WTC11 (cell line): Measurements from ENCODE around the gene CALHM4. TPM values are rescaled to one million over a fixed set of nuclear protein-coding genes. Genes with fewer than 3 reads are reported as not detected.
A peak's percentile ranks its signal among the peaks of the same experiment; 100 is the strongest.

ENCODE experiments used
- ATAC-seq: fragments of 200-7000 bp; cut with Tn5 transposase; 2 replicates; pipeline ENCODE4 v1.10.0; 2021; ENCODE audit warnings: mild to moderate bottlenecking, moderate library complexity
- CTCF ChIA-PET: fragments of 300-600 bp; sonication (Branson Sonifier 250); formaldehyde crosslinking; loops from one replicate; lab custom pipeline; 2021; ENCODE audit warnings: antibody characterized with exemption; lab: Charles Lee
- POLR2A ChIA-PET: fragments of 350-600 bp; sonication (Branson Sonifier 250); formaldehyde crosslinking; loops from one replicate; lab custom pipeline; 2021; ENCODE audit warnings: antibody characterized with exemption; lab: Charles Lee
- DNase-seq: peaks from one replicate; pipeline ENCODE4 v3.0.0; 2021; ENCODE audit warnings: low spot score
- H3K27ac Mint-ChIP-seq: 2 replicates; pipeline ENCODE4 v1.8.0; 2021; ENCODE audit warnings: mixed read lengths
- H3K27me3 Mint-ChIP-seq: 2 replicates; pipeline ENCODE4 v1.8.0; 2021; ENCODE audit warnings: low read depth, mild to moderate bottlenecking, moderate library complexity, mixed read lengths
- H3K36me3 Mint-ChIP-seq: 2 replicates; pipeline ENCODE4 v1.8.0; 2021; ENCODE audit warnings: mixed read lengths
- H3K4me1 Mint-ChIP-seq: 2 replicates; pipeline ENCODE4 v1.8.0; 2022; ENCODE audit warnings: mixed read lengths
- H3K4me3 Mint-ChIP-seq: 2 replicates; pipeline ENCODE4 v1.8.0; 2021; ENCODE audit warnings: mild to moderate bottlenecking, moderate library complexity, mixed read lengths
- H3K9me3 Mint-ChIP-seq: 2 replicates; pipeline ENCODE4 v1.8.0; 2021; ENCODE audit warnings: mixed read lengths
- CBFB ChIP-seq: sonication (generic); formaldehyde crosslinking; IDR thresholded peaks from 2 replicates; pipeline ENCODE4 v1.8.1; 2022; ENCODE audit warnings: mild to moderate bottlenecking, low read depth, missing genetic modification reagents
- CREM ChIP-seq: sonication (generic); formaldehyde crosslinking; IDR thresholded peaks from 2 replicates; pipeline ENCODE4 v1.8.1; 2022; ENCODE audit warnings: mild to moderate bottlenecking, missing genetic modification reagents, moderate library complexity
- FOXP1 ChIP-seq: sonication (generic); formaldehyde crosslinking; IDR thresholded peaks from 2 replicates; pipeline ENCODE4 v1.8.0; 2022; ENCODE audit warnings: missing genetic modification reagents, mild to moderate bottlenecking, moderate library complexity, borderline replicate concordance
- JUN ChIP-seq: sonication (generic); formaldehyde crosslinking; IDR thresholded peaks from 2 replicates; pipeline ENCODE4 v1.8.0; 2023; ENCODE audit warnings: mild to moderate bottlenecking, missing genetic modification reagents
- MXD4 ChIP-seq: fragments of 250-450 bp; sonication (Bioruptor Pico); IDR thresholded peaks from 2 replicates; pipeline ENCODE4 v1.8.0; 2021; ENCODE audit warnings: mild to moderate bottlenecking, moderate library complexity, borderline replicate concordance
- MYBL2 ChIP-seq: sonication (generic); formaldehyde crosslinking; IDR thresholded peaks from 2 replicates; pipeline ENCODE4 v1.8.1; 2023; ENCODE audit warnings: mild to moderate bottlenecking, moderate library complexity, missing genetic modification reagents
- NFE2L1 ChIP-seq: sonication (generic); formaldehyde crosslinking; IDR thresholded peaks from 2 replicates; pipeline ENCODE4 v1.8.1; 2023; ENCODE audit warnings: missing genetic modification reagents
- NFYB ChIP-seq: sonication (generic); formaldehyde crosslinking; conservative IDR thresholded peaks from 2 replicates; pipeline ENCODE4 v1.8.0; 2022; ENCODE audit warnings: low read depth, missing genetic modification reagents
- NR1H2 ChIP-seq: sonication (generic); formaldehyde crosslinking; IDR thresholded peaks from 2 replicates; pipeline ENCODE4 v1.9.0; 2021; ENCODE audit warnings: mild to moderate bottlenecking, moderate library complexity, missing genetic modification reagents
- SMAD4 ChIP-seq: sonication (generic); formaldehyde crosslinking; IDR thresholded peaks from 2 replicates; pipeline ENCODE4 v1.8.0; 2022; ENCODE audit warnings: mild to moderate bottlenecking, missing genetic modification reagents
- ZNF138 ChIP-seq: sonication (generic); formaldehyde crosslinking; conservative IDR thresholded peaks from 2 replicates; pipeline ENCODE4 v1.8.1; 2022; ENCODE audit warnings: mild to moderate bottlenecking, moderate library complexity, missing genetic modification reagents
- ZNF232 ChIP-seq: sonication (generic); formaldehyde crosslinking; IDR thresholded peaks from 2 replicates; pipeline ENCODE4 v1.8.0; 2022; ENCODE audit warnings: mild to moderate bottlenecking, missing genetic modification reagents
- ZNF396 ChIP-seq: fragments of 250-450 bp; sonication (Bioruptor Pico); IDR thresholded peaks from 2 replicates; pipeline ENCODE4 v1.8.0; 2021; ENCODE audit warnings: mild to moderate bottlenecking, moderate library complexity, borderline replicate concordance
- ZNF423 ChIP-seq: fragments of 250-450 bp; sonication (Bioruptor Pico); IDR thresholded peaks from 2 replicates; pipeline ENCODE4 v2.1.2; 2022; ENCODE audit warnings: mild to moderate bottlenecking, moderate library complexity
- total RNA-seq: library from RNA; stranded (reverse); gene quantifications from 3 replicates; pipeline ENCODE4 v1.2.3, GENCODE V29; 2021
- TF ChIP-seq, protein P1 (sequence below): fragments of 250-450 bp; sonication (Bioruptor Pico); IDR thresholded peaks from 2 replicates; pipeline ENCODE4 v1.9.0; 2021; ENCODE audit warnings: mild to moderate bottlenecking
- TF ChIP-seq, protein P2 (sequence below): sonication (generic); formaldehyde crosslinking; conservative IDR thresholded peaks from 2 replicates; pipeline ENCODE4 v1.8.1; 2023; ENCODE audit warnings: mild to moderate bottlenecking, low read depth, missing genetic modification reagents, moderate library complexity
- TF ChIP-seq, protein P3 (sequence below): sonication (generic); formaldehyde crosslinking; IDR thresholded peaks from 2 replicates; pipeline ENCODE4 v1.8.1; 2022; ENCODE audit warnings: mild to moderate bottlenecking, moderate library complexity, missing genetic modification reagents
- TF ChIP-seq, protein P4 (sequence below): sonication (generic); formaldehyde crosslinking; IDR thresholded peaks from 2 replicates; pipeline ENCODE4 v1.8.0; 2022; ENCODE audit warnings: mild to moderate bottlenecking, missing genetic modification reagents
- TF ChIP-seq, protein P5 (sequence below): fragments of 200-600 bp; IDR thresholded peaks from 2 replicates; pipeline ENCODE4 v1.8.0; 2022; ENCODE audit warnings: antibody characterized with exemption
- TF ChIP-seq, protein P6 (sequence below): fragments of 250-450 bp; sonication (Bioruptor Pico); IDR thresholded peaks from 2 replicates; pipeline ENCODE4 v1.9.0; 2021; ENCODE audit warnings: mild to moderate bottlenecking
- TF ChIP-seq, protein P7 (sequence below): sonication (generic); formaldehyde crosslinking; IDR thresholded peaks from 2 replicates; pipeline ENCODE4 v1.8.0; 2022; ENCODE audit warnings: mild to moderate bottlenecking, missing genetic modification reagents
- TF ChIP-seq, protein P8 (sequence below): fragments of 250-450 bp; sonication (Bioruptor Pico); conservative IDR thresholded peaks from 2 replicates; pipeline ENCODE4 v1.9.0; 2021; ENCODE audit warnings: mild to moderate bottlenecking

Gene CALHM4
- total RNA-seq, 1 experiment from 2014 or later: not detected

DNA sequence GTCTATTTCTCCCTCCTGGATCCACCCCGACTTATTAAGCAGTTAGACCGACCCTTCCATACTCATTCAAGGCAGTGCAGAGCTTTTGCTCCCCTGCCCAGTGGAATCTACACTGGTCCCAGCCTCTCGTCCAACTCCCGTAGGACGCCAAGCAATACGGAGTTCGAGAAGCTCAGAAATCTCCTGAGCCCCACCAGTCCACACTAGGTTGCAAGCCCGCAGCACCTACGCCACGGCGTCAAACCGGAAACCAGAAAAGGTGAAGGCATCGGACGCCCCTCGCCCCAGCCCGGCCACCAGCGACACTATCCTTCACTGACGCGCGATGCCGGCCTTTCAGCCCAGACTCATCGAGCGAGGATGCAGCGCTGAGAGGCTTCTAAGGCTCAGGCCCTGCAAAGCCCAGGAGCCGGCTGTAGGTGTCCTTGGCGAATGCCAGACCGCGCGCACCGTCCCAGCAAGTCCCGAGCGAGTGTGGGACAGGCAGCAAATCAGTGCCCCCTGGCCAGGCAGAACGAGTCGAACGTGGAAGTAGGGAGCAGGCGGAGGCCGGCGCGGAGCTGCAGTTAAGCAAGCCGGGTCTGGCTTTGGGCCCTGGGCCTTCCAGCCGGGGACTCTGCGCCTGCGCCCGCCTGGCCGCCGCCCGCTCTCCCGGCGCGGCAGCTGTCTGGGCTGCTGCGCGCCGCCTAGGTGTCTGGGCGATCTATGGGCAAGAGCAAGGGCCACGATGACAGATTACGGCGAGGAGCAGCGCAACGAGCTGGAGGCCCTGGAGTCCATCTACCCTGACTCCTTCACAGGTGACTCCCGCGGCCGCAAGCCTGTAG lies 17.5 kb downstream of the CALHM4 start, which contains the start of gene RWDD1 (continued):
- TF ChIP-seq, protein P1, sequence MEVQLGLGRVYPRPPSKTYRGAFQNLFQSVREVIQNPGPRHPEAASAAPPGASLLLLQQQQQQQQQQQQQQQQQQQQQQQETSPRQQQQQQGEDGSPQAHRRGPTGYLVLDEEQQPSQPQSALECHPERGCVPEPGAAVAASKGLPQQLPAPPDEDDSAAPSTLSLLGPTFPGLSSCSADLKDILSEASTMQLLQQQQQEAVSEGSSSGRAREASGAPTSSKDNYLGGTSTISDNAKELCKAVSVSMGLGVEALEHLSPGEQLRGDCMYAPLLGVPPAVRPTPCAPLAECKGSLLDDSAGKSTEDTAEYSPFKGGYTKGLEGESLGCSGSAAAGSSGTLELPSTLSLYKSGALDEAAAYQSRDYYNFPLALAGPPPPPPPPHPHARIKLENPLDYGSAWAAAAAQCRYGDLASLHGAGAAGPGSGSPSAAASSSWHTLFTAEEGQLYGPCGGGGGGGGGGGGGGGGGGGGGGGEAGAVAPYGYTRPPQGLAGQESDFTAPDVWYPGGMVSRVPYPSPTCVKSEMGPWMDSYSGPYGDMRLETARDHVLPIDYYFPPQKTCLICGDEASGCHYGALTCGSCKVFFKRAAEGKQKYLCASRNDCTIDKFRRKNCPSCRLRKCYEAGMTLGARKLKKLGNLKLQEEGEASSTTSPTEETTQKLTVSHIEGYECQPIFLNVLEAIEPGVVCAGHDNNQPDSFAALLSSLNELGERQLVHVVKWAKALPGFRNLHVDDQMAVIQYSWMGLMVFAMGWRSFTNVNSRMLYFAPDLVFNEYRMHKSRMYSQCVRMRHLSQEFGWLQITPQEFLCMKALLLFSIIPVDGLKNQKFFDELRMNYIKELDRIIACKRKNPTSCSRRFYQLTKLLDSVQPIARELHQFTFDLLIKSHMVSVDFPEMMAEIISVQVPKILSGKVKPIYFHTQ (CRISPR knock-in tag): no peak
- peak; percentile 47; the same call in 1 of the 2 replicates for TF ChIP-seq NFE2L1
- TF ChIP-seq, protein P2, sequence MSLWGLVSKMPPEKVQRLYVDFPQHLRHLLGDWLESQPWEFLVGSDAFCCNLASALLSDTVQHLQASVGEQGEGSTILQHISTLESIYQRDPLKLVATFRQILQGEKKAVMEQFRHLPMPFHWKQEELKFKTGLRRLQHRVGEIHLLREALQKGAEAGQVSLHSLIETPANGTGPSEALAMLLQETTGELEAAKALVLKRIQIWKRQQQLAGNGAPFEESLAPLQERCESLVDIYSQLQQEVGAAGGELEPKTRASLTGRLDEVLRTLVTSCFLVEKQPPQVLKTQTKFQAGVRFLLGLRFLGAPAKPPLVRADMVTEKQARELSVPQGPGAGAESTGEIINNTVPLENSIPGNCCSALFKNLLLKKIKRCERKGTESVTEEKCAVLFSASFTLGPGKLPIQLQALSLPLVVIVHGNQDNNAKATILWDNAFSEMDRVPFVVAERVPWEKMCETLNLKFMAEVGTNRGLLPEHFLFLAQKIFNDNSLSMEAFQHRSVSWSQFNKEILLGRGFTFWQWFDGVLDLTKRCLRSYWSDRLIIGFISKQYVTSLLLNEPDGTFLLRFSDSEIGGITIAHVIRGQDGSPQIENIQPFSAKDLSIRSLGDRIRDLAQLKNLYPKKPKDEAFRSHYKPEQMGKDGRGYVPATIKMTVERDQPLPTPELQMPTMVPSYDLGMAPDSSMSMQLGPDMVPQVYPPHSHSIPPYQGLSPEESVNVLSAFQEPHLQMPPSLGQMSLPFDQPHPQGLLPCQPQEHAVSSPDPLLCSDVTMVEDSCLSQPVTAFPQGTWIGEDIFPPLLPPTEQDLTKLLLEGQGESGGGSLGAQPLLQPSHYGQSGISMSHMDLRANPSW (CRISPR knock-in tag): no peak
- peak; percentile 100 for TF ChIP-seq NFYB (CRISPR knock-in tag)
- TF ChIP-seq MXD4 (CRISPR knock-in tag): no peak
- TF ChIP-seq SMAD4 (CRISPR knock-in tag): 0 out of 2 replicates have a peak, but pooled peaks have one; percentile 11
- no peak for TF ChIP-seq NR1H2 (CRISPR knock-in tag)
- TF ChIP-seq, protein P3, sequence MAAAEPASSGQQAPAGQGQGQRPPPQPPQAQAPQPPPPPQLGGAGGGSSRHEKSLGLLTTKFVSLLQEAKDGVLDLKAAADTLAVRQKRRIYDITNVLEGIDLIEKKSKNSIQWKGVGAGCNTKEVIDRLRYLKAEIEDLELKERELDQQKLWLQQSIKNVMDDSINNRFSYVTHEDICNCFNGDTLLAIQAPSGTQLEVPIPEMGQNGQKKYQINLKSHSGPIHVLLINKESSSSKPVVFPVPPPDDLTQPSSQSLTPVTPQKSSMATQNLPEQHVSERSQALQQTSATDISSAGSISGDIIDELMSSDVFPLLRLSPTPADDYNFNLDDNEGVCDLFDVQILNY (CRISPR knock-in tag): peak; percentile 73; the same call in 1 of the 2 replicates
- TF ChIP-seq CREM (CRISPR knock-in tag): peak; percentile 71
- TF ChIP-seq, protein P4, sequence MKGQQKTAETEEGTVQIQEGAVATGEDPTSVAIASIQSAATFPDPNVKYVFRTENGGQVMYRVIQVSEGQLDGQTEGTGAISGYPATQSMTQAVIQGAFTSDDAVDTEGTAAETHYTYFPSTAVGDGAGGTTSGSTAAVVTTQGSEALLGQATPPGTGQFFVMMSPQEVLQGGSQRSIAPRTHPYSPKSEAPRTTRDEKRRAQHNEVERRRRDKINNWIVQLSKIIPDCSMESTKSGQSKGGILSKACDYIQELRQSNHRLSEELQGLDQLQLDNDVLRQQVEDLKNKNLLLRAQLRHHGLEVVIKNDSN (CRISPR knock-in tag): 0 out of 2 replicates have a peak, but pooled peaks have one; percentile 23
- peak; percentile 87 for TF ChIP-seq MYBL2 (CRISPR knock-in tag)
- peak; percentile 66 for TF ChIP-seq FOXP1 (CRISPR knock-in tag)
- TF ChIP-seq, protein P5, sequence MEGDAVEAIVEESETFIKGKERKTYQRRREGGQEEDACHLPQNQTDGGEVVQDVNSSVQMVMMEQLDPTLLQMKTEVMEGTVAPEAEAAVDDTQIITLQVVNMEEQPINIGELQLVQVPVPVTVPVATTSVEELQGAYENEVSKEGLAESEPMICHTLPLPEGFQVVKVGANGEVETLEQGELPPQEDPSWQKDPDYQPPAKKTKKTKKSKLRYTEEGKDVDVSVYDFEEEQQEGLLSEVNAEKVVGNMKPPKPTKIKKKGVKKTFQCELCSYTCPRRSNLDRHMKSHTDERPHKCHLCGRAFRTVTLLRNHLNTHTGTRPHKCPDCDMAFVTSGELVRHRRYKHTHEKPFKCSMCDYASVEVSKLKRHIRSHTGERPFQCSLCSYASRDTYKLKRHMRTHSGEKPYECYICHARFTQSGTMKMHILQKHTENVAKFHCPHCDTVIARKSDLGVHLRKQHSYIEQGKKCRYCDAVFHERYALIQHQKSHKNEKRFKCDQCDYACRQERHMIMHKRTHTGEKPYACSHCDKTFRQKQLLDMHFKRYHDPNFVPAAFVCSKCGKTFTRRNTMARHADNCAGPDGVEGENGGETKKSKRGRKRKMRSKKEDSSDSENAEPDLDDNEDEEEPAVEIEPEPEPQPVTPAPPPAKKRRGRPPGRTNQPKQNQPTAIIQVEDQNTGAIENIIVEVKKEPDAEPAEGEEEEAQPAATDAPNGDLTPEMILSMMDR: no peak

DNA sequence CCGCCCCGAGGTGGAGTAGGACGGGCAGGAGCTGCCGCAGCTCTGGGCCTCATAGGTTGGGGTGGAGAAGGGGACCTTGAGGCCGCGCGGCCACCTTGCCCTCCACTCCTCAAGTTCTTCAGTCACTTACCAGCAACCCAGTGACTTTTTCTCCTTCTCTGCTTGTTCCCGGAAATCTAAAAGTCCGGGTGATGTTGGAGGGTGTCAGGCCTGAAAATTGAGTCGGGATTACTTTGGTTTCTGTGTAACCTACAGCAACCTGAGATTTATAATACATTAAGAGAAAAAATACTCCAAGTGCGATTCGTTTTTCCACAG lies 18.1 kb downstream of the CALHM4 start:
- H3K9me3 Mint-ChIP-seq: no peaks in the 10 kb centered on the region
- DNase-seq (no peak), ATAC-seq (no peak)
- ChIA-PET CTCF (interaction anchor here (0.6 to 2.2 kb wide), 12 partner anchors 9 to 354 kb away, joined by 3 to 19 read pairs (median 4); partner anchors contain the start of gene CALHM5), POLR2A (interaction anchor here (0.6 to 2.5 kb wide), 8 partner anchors 112 to 318 kb away, joined by 3 to 11 read pairs (median 4); partner anchors contain the start of genes DSE, TSPYL1 and TSPYL4)
- peaks cover 14% of the 10 kb centered on the region for H3K4me1 Mint-ChIP-seq
- H3K27ac Mint-ChIP-seq: peak overlapping the region; percentile 95
- peak overlapping the region; percentile 98 for H3K4me3 Mint-ChIP-seq
- no peaks in the 10 kb centered on the region; the same call in 1 of the 2 replicates for H3K27me3 Mint-ChIP-seq
- no peaks in the 10 kb centered on the region; the same call in 1 of the 2 replicates for H3K36me3 Mint-ChIP-seq
- TF ChIP-seq ZNF138 (CRISPR knock-in tag) (no peak), ZNF396 (no peak), ZNF423 (CRISPR knock-in tag) (no peak), ZNF232 (CRISPR knock-in tag) (no peak), SMAD4 (CRISPR knock-in tag) (0 out of 2 replicates have a peak, but pooled peaks have one; percentile 6), CBFB (CRISPR knock-in tag) (no peak), MYBL2 (CRISPR knock-in tag) (no peak), JUN (CRISPR knock-in tag) (0 out of 2 replicates have a peak, but pooled peaks have one; percentile 60)
- TF ChIP-seq, protein P6, sequence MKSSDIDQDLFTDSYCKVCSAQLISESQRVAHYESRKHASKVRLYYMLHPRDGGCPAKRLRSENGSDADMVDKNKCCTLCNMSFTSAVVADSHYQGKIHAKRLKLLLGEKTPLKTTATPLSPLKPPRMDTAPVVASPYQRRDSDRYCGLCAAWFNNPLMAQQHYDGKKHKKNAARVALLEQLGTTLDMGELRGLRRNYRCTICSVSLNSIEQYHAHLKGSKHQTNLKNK (CRISPR knock-in tag): no peak
- TF ChIP-seq, protein P7, sequence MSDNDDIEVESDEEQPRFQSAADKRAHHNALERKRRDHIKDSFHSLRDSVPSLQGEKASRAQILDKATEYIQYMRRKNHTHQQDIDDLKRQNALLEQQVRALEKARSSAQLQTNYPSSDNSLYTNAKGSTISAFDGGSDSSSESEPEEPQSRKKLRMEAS (CRISPR knock-in tag): peak; percentile 32; the same call in 1 of the 2 replicates
- TF ChIP-seq, protein P8, sequence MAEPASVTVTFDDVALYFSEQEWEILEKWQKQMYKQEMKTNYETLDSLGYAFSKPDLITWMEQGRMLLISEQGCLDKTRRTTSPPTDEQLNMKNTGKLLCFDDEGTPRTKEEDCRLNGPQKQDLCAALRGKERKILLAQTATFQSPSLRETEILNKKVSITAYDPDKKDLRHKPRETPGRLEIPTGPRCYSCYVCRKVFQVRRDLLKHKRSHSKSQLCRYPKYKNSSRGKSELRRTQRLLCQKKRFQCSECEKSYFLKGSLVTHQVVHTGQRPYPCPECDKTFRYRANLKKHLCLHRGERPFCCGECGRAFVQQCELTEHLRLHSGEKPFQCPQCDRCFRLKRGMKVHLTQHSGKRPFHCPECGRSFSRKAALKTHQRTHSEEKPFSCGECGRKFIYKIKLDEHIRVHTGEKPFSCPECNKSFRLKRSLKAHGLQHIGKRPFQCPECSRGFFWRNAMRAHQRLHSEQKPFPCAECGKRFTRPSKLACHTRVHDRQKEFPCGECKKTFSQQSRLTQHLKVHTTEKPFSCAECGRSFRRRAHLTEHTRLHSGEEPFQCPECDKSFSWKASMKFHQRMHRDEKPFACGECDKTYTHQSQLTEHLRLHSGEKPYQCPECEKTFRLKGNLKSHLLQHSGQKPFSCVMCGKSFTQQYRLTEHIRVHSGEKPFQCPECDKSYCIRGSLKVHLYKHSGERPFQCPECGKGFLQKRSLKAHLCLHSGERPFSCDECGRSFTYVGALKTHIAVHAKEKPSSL (CRISPR knock-in tag): no peak
